Lower leg skin (tissue), 3 donors: ENCODE results near the gene RAX.
"Not testable (repeated sequence)": the region's sequence is repeated elsewhere in the genome, so short reads cannot be mapped to it uniquely, and the experiment has no call there.

Experiments
- CTCF ChIP-seq, 3 donors: fragments of 450-650 bp; IDR thresholded peaks; one replicate each; pipeline ENCODE4 v1.5.1; 2016; ENCODE audit warnings: antibody characterized with exemption in 3 of 3, mild to moderate bottlenecking in 3 of 3, moderate library complexity in 2 of 3
- POLR2A ChIP-seq, 2 donors: fragments of 450-650 bp; IDR thresholded peaks; one replicate each; pipeline ENCODE4 v1.6.1; 2016 to 2017; ENCODE audit warnings: antibody characterized with exemption in 2 of 2, mild to moderate bottlenecking in 1 of 2, moderate library complexity in 1 of 2

GRCh38 chr18:59255491-59255890, 17.8 kb downstream of the RAX start:
- TF ChIP-seq POLR2A, CTCF (IDR thresholded peaks at IDR 0.05): not testable (repeated sequence)
